DOHH2 (cell line): ENCODE measurements around the gene SPINT1.

Experiments
- H3F3A ChIP-seq: fragments of 200-600 bp; sonication (generic), shearing (Covaris generic); 2 replicates; pipeline ENCODE4 v1.6.0; 2016; ENCODE audit warnings: antibody characterized with exemption, mild to moderate bottlenecking; ENCODE audit not compliant: control insufficient read depth, insufficient read depth
- H3K27ac ChIP-seq: fragments of 200-600 bp; sonication (generic); 2 replicates; pipeline ENCODE4 v1.5.1; 2014; ENCODE audit warnings: low read depth, mild to moderate bottlenecking, low read length, moderate library complexity
- H3K27me3 ChIP-seq: fragments of 200-600 bp; sonication (generic); 2 replicates; pipeline ENCODE4 v1.6.1; 2014; ENCODE audit warnings: mild to moderate bottlenecking, low read length, mixed read lengths; ENCODE audit not compliant: control insufficient read depth
- H3K36me3 ChIP-seq: fragments of 200-600 bp; sonication (generic); 2 replicates; pipeline ENCODE4 v1.6.1; 2014; ENCODE audit warnings: mild to moderate bottlenecking, low read length, moderate library complexity, mixed read lengths; ENCODE audit not compliant: control insufficient read depth
- H3K4me1 ChIP-seq: fragments of 200-600 bp; sonication (generic); 2 replicates; pipeline ENCODE4 v1.6.1; 2014; ENCODE audit warnings: mild to moderate bottlenecking, low read length, mixed read lengths; ENCODE audit not compliant: control insufficient read depth
- H3K4me2 ChIP-seq: fragments of 200-600 bp; sonication (generic); 2 replicates; pipeline ENCODE4 v1.6.0; 2014; ENCODE audit warnings: mild to moderate bottlenecking, low read length, moderate library complexity
- H3K4me3 ChIP-seq: fragments of 200-600 bp; sonication (generic); 2 replicates; pipeline ENCODE4 v1.5.1; 2014; ENCODE audit warnings: mild to moderate bottlenecking, low read length, mixed read lengths
- H3K79me2 ChIP-seq: fragments of 200-600 bp; sonication (generic); 2 replicates; pipeline ENCODE4 v1.6.1; 2014; ENCODE audit warnings: mild to moderate bottlenecking, low read length, mixed read lengths; ENCODE audit not compliant: control insufficient read depth
- H3K9me2 ChIP-seq: fragments of 200-600 bp; sonication (generic); replicated peaks from 2 replicates; pipeline ENCODE4 v1.6.1; 2014; ENCODE audit warnings: mild to moderate bottlenecking, low read length, mixed read lengths; ENCODE audit not compliant: control insufficient read depth
- H3K9me3 ChIP-seq: fragments of 200-600 bp; sonication (generic); 2 replicates; pipeline ENCODE4 v1.6.1; 2014; ENCODE audit warnings: antibody characterized with exemption, low read length, mixed read lengths; ENCODE audit not compliant: control insufficient read depth, insufficient read depth
- H4K20me1 ChIP-seq: fragments of 200-600 bp; sonication (generic); 2 replicates; pipeline ENCODE4 v1.6.0; 2014; ENCODE audit warnings: low read depth, mild to moderate bottlenecking, antibody characterized with exemption, low read length, moderate library complexity; ENCODE audit not compliant: control insufficient read depth, insufficient read depth
- CTCF ChIP-seq: fragments of 200-600 bp; sonication (generic); IDR thresholded peaks from one replicate; pipeline ENCODE4 v1.5.1; 2014; ENCODE audit warnings: antibody characterized with exemption, mild to moderate bottlenecking, low read depth, low read length; ENCODE audit not compliant: poor library complexity, severe bottlenecking
- EZH2phosphoT487 ChIP-seq: fragments of 200-600 bp; sonication (generic); IDR thresholded peaks from 2 replicates; pipeline ENCODE4 v1.6.1; 2017; ENCODE audit warnings: borderline replicate concordance, mild to moderate bottlenecking, antibody characterized with exemption, low read length, moderate library complexity, mixed read lengths

The SPINT1 gene

GRCh38 chr15:40875991-40876730 is 32.3 kb downstream of the SPINT1 start:
- Histone ChIP-seq H3K4me1 (peaks cover 22% of the 10 kb centered on the region), H4K20me1 (no peaks in the 10 kb centered on the region), H3K9me2 (no peaks in the 10 kb centered on the region), H3K4me2 (no peak overlapping the region), H3K4me3 (no peak overlapping the region), H3K27me3 (no peaks in the 10 kb centered on the region), H3K36me3 (no peaks in the 10 kb centered on the region), H3K9me3 (no peaks in the 10 kb centered on the region), H3F3A (no peaks in the 10 kb centered on the region), H3K79me2 (no peaks in the 10 kb centered on the region), H3K27ac (no peak overlapping the region)
- TF ChIP-seq CTCF (no peak), EZH2phosphoT487 (no peak)

- no peaks in the 10 kb centered on the region for H4K20me1 ChIP-seq
- H3F3A ChIP-seq: no peaks in the 10 kb centered on the region
- H3K27ac ChIP-seq: no peak overlapping the region
- H3K79me2 ChIP-seq: no peaks in the 10 kb centered on the region
- H3K4me1 ChIP-seq: peaks cover 18% of the 10 kb centered on the region
- no peak overlapping the region for H3K4me2 ChIP-seq
- no peaks in the 10 kb centered on the region for H3K27me3 ChIP-seq
- no peaks in the 10 kb centered on the region for H3K36me3 ChIP-seq
- no peak for TF ChIP-seq CTCF
- TF ChIP-seq EZH2phosphoT487: no peak
- H3K9me2 ChIP-seq: no peaks in the 10 kb centered on the region
- no peak overlapping the region for H3K4me3 ChIP-seq
- H3K9me3 ChIP-seq: no peaks in the 10 kb centered on the region
Observed at GRCh38 chr15:40877694-40878093, 33.8 kb downstream of the SPINT1 start.

- no peaks in the 10 kb centered on the region for H3K9me2 ChIP-seq
- H3K36me3 ChIP-seq: no peaks in the 10 kb centered on the region
- no peaks in the 10 kb centered on the region for H3K79me2 ChIP-seq
- H3K4me2 ChIP-seq: no peak overlapping the region
- H3K27ac ChIP-seq: no peak overlapping the region
- H3K4me1 ChIP-seq: peaks cover 10% of the 10 kb centered on the region
- H3K4me3 ChIP-seq: no peak overlapping the region
- no peaks in the 10 kb centered on the region for H3F3A ChIP-seq
- H4K20me1 ChIP-seq: no peaks in the 10 kb centered on the region
- H3K9me3 ChIP-seq: no peaks in the 10 kb centered on the region
- H3K27me3 ChIP-seq: no peaks in the 10 kb centered on the region
- TF ChIP-seq EZH2phosphoT487 (no peak), CTCF (no peak)
Observed at GRCh38 chr15:40878785-40879184, 34.9 kb downstream of the SPINT1 start.
